ENCODE measurements around the gene KHK. TPM values are rescaled to one million over a fixed set of nuclear protein-coding genes. Genes with fewer than 3 reads are reported as not detected.

Gene KHK
- total and polyA plus RNA-seq, 9 of the 15 experiments (the other 6 are each of a cell fraction or from before 2014, with no cell fraction given), result 1.5 to 10.7 (median 5.2) TPM

DNA sequence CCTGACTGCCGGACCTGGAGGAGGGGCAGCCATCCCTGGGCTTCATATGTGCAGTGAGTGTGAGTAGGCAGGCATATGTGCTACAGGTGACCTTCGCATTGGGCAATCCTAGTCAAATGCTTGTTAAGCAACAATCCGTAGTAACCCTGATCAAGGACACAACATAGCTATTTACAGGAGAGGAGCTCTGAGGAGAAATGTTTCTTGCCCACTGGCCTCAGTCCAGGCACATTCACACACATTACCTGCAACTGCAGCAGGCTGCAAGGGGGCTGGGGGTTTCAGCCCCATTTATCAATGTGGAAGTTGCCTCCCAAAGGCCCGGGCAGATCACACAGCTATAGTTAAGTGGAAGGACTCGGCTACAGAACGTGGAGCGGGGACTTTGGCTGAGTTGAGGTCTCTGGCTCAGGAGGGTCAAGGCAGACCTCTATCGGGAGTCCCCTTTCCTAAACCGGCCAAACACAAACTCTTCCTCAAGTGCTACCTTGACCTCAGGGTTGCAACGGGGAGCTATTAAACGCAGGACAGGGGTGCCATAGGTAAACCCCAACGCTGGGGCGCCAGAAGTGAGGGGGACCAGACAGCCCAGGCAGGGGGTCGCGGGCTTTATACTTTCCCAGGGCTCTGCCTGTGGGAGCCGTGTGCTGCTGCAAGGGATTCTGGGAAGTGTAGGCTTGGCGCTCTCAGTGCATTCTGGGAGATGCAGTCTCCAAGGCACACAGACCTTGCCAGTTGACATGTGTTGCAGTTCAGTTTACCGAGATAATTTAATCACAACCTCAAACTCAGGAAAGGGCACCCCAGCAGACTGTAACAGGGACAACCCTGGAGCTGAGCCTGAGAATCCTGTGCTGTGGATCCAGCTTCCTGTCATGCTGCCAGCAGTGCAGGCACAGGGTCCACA is 9.4 kb downstream of the KHK start (continued):
- TF ChIP-seq NR2C2 (CRISPR knock-in tag; IDR thresholded peaks at IDR 0.05) (no peak), NR2C2 (tag; IDR thresholded peaks at IDR 0.05) (0 out of 2 replicates have a peak, but pooled peaks have one; percentile 16), FOXA3 (CRISPR knock-in tag; conservative IDR thresholded peaks at IDR 0.05 in 1 of 2, IDR thresholded peaks at IDR 0.05 in 1 of 2) (no peak), MAZ (CRISPR knock-in tag; conservative IDR thresholded peaks at IDR 0.05 in 1 of 2, IDR thresholded peaks at IDR 0.05 in 1 of 2) (no peak), MIER1 (IDR thresholded peaks at IDR 0.05; ENCODE audit: low read depth) (no peak), ZNF212 (CRISPR knock-in tag; IDR thresholded peaks at IDR 0.05) (no peak), ZBED1 (IDR thresholded peaks at IDR 0.05) (no peak), HDAC6 (IDR thresholded peaks at IDR 0.05; ENCODE audit: low read depth, low read length) (no peak), POLR3G (IDR thresholded peaks at IDR 0.05; ENCODE audit: extremely low read depth, insufficient read length, insufficient replicate concordance) (no peak), TCF7 (IDR thresholded peaks at IDR 0.05; ENCODE audit: borderline replicate concordance) (no peak), GTF2F1 (IDR thresholded peaks at IDR 0.05; ENCODE audit: low read depth, low read length) (no peak), ZNF263 (CRISPR knock-in tag; IDR thresholded peaks at IDR 0.05; ENCODE audit: borderline replicate concordance) (no peak), HCFC1 (IDR thresholded peaks at IDR 0.05; ENCODE audit: low read depth, low read length) (peak; percentile 94), CSDE1 (IDR thresholded peaks at IDR 0.05) (no peak), BRD9 (IDR thresholded peaks at IDR 0.05; ENCODE audit: low read depth, partially characterized antibody) (no peak), NFIX (CRISPR knock-in tag; IDR thresholded peaks at IDR 0.05; ENCODE audit: low read depth) (no peak), ARID2 (IDR thresholded peaks at IDR 0.05) (no peak), NR2C1 (IDR thresholded peaks at IDR 0.05) (no peak), NR2C1 (tag; IDR thresholded peaks at IDR 0.05) (peak; percentile 52)
- TF ChIP-seq, protein P1, sequence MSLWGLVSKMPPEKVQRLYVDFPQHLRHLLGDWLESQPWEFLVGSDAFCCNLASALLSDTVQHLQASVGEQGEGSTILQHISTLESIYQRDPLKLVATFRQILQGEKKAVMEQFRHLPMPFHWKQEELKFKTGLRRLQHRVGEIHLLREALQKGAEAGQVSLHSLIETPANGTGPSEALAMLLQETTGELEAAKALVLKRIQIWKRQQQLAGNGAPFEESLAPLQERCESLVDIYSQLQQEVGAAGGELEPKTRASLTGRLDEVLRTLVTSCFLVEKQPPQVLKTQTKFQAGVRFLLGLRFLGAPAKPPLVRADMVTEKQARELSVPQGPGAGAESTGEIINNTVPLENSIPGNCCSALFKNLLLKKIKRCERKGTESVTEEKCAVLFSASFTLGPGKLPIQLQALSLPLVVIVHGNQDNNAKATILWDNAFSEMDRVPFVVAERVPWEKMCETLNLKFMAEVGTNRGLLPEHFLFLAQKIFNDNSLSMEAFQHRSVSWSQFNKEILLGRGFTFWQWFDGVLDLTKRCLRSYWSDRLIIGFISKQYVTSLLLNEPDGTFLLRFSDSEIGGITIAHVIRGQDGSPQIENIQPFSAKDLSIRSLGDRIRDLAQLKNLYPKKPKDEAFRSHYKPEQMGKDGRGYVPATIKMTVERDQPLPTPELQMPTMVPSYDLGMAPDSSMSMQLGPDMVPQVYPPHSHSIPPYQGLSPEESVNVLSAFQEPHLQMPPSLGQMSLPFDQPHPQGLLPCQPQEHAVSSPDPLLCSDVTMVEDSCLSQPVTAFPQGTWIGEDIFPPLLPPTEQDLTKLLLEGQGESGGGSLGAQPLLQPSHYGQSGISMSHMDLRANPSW (CRISPR knock-in tag; IDR thresholded peaks at IDR 0.05), result no peak
- TF ChIP-seq, protein P2, sequence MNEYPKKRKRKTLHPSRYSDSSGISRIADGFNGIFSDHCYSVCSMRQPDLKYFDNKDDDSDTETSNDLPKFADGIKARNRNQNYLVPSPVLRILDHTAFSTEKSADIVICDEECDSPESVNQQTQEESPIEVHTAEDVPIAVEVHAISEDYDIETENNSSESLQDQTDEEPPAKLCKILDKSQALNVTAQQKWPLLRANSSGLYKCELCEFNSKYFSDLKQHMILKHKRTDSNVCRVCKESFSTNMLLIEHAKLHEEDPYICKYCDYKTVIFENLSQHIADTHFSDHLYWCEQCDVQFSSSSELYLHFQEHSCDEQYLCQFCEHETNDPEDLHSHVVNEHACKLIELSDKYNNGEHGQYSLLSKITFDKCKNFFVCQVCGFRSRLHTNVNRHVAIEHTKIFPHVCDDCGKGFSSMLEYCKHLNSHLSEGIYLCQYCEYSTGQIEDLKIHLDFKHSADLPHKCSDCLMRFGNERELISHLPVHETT (CRISPR knock-in tag; conservative IDR thresholded peaks at IDR 0.05 in 1 of 2, IDR thresholded peaks at IDR 0.05 in 1 of 2), result 0 out of 4 replicates have a peak, but pooled peaks of 1 of the 2 experiments have one; percentile 26
- TF ChIP-seq, protein P3, sequence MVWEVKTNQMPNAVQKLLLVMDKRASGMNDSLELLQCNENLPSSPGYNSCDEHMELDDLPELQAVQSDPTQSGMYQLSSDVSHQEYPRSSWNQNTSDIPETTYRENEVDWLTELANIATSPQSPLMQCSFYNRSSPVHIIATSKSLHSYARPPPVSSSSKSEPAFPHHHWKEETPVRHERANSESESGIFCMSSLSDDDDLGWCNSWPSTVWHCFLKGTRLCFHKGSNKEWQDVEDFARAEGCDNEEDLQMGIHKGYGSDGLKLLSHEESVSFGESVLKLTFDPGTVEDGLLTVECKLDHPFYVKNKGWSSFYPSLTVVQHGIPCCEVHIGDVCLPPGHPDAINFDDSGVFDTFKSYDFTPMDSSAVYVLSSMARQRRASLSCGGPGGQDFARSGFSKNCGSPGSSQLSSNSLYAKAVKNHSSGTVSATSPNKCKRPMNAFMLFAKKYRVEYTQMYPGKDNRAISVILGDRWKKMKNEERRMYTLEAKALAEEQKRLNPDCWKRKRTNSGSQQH (CRISPR knock-in tag; IDR thresholded peaks at IDR 0.05), result no peak
